GM23338 (cell line): ENCODE data around the gene ARL13B. TPM values are rescaled to one million over a fixed set of nuclear protein-coding genes. Genes with fewer than 3 reads are reported as not detected.

ENCODE experiments used
- ATAC-seq: fragments of 200-7000 bp; cut with Tn5 transposase; 3 replicates; pipeline ENCODE4 v1.9.1; 2020
- DNase-seq: peaks from one replicate; pipeline ENCODE4 v3.0.0-alpha.2; 2015; ENCODE audit warnings: low spot score
- H2AFZ ChIP-seq: fragments of 200-600 bp; sonication (generic); 2 replicates; pipeline ENCODE4 v1.8.0; 2016; ENCODE audit warnings: antibody characterized with exemption, mild to moderate bottlenecking, moderate library complexity
- H3F3A ChIP-seq: fragments of 200-600 bp; sonication (generic); replicated peaks from 2 replicates; pipeline ENCODE4 v1.8.0; 2017; ENCODE audit warnings: antibody characterized with exemption, mixed run types, low read depth
- H3K27ac ChIP-seq: fragments of 200-600 bp; sonication (generic); 2 replicates; pipeline ENCODE4 v1.6.1; 2016; ENCODE audit warnings: low read depth
- H3K27me3 ChIP-seq: fragments of 200-600 bp; sonication (generic); 2 replicates; pipeline ENCODE4 v1.8.0; 2016; ENCODE audit warnings: mild to moderate bottlenecking, mixed run types, moderate library complexity; ENCODE audit not compliant: insufficient read depth
- H3K36me3 ChIP-seq: fragments of 200-600 bp; sonication (generic); 2 replicates; pipeline ENCODE4 v1.8.0; 2016; ENCODE audit warnings: mild to moderate bottlenecking; ENCODE audit not compliant: insufficient read depth
- H3K4me1 ChIP-seq: fragments of 200-600 bp; sonication (generic); 2 replicates; pipeline ENCODE4 v1.8.0; 2016; ENCODE audit warnings: mild to moderate bottlenecking, moderate library complexity; ENCODE audit not compliant: insufficient read depth
- H3K4me2 ChIP-seq: fragments of 200-600 bp; sonication (generic); 2 replicates; pipeline ENCODE4 v1.7.1; 2017; ENCODE audit warnings: mixed run types
- H3K4me3 ChIP-seq: fragments of 200-600 bp; sonication (generic); 2 replicates; pipeline ENCODE4 v1.6.1; 2016; ENCODE audit warnings: mixed run types
- H3K79me2 ChIP-seq: fragments of 200-600 bp; sonication (generic); replicated peaks from 2 replicates; pipeline ENCODE4 v1.8.0; 2017; ENCODE audit warnings: mild to moderate bottlenecking; ENCODE audit not compliant: insufficient read depth
- H3K9me2 ChIP-seq: fragments of 200-600 bp; sonication (generic); 2 replicates; pipeline ENCODE4 v1.8.0; 2017; ENCODE audit not compliant: insufficient read depth
- H4K20me1 ChIP-seq: fragments of 200-600 bp; sonication (generic); replicated peaks from 2 replicates; pipeline ENCODE4 v1.8.0; 2017; ENCODE audit warnings: mild to moderate bottlenecking; ENCODE audit not compliant: insufficient read depth
- H3K27ac Mint-ChIP-seq: 2 replicates; pipeline ENCODE4 v1.8.0; 2020; ENCODE audit warnings: inconsistent platforms, mild to moderate bottlenecking, moderate library complexity, mixed read lengths
- H3K27me3 Mint-ChIP-seq: 3 replicates; pipeline ENCODE4 v1.8.0; 2022; ENCODE audit warnings: low read depth, mild to moderate bottlenecking, moderate library complexity, mixed read lengths, inconsistent platforms; ENCODE audit not compliant: insufficient read depth, poor library complexity
- H3K36me3 Mint-ChIP-seq: 3 replicates; pipeline ENCODE4 v1.8.0; 2021; ENCODE audit warnings: low read depth, mild to moderate bottlenecking, inconsistent platforms, moderate library complexity, mixed read lengths
- H3K4me1 Mint-ChIP-seq: 3 replicates; pipeline ENCODE4 v1.8.0; 2020; ENCODE audit warnings: mild to moderate bottlenecking, inconsistent platforms, mixed read lengths
- H3K4me3 Mint-ChIP-seq: 3 replicates; pipeline ENCODE4 v1.8.0; 2021; ENCODE audit warnings: moderate library complexity, mild to moderate bottlenecking, inconsistent platforms, mixed read lengths
- H3K9me3 Mint-ChIP-seq: 3 replicates; pipeline ENCODE4 v1.8.0; 2020; ENCODE audit warnings: moderate library complexity, mild to moderate bottlenecking, inconsistent platforms, mixed read lengths
- CREB1 ChIP-seq: fragments of 250-450 bp; sonication (Bioruptor Pico); IDR thresholded peaks from 2 replicates; pipeline ENCODE4 v1.5.0; 2020; ENCODE audit warnings: low read depth, mild to moderate bottlenecking, moderate library complexity
- EZH2 ChIP-seq: fragments of 200-600 bp; sonication (generic); IDR thresholded peaks from one replicate; pipeline ENCODE4 v1.8.0; 2017; ENCODE audit warnings: antibody characterized with exemption, mild to moderate bottlenecking, low read depth; ENCODE audit not compliant: unreplicated experiment
- EZH2phosphoT487 ChIP-seq: fragments of 200-600 bp; sonication (generic); IDR thresholded peaks from one replicate; pipeline ENCODE4 v1.8.1; 2018; ENCODE audit warnings: antibody characterized with exemption; ENCODE audit not compliant: unreplicated experiment
- POLR2AphosphoS5 ChIP-seq: IDR thresholded peaks from 2 replicates; pipeline ENCODE4 v1.6.1; 2016; ENCODE audit warnings: antibody characterized with exemption, low read depth
- STAT1 ChIP-seq: IDR thresholded peaks from one replicate; pipeline ENCODE4 v1.6.1; 2016; ENCODE audit warnings: antibody characterized with exemption; ENCODE audit not compliant: unreplicated experiment
- ZNF114 ChIP-seq: fragments of 250-450 bp; sonication (Bioruptor Pico); IDR thresholded peaks from 2 replicates; pipeline ENCODE4 v1.5.0; 2020; ENCODE audit warnings: mild to moderate bottlenecking, moderate library complexity
- ZNF331 ChIP-seq: fragments of 250-450 bp; sonication (Bioruptor Pico); IDR thresholded peaks from 2 replicates; pipeline ENCODE4 v1.5.0; 2020; ENCODE audit warnings: low read depth, mild to moderate bottlenecking, moderate library complexity
- polyA plus RNA-seq: library from polyadenylated mRNA; unstranded; fragments of >200 nt; fragmentation: Nextera tagmentation; extraction: Ambion mirVana; gene quantifications from 2 replicates; pipeline ENCODE4 v1.2.1, GENCODE V29; 2016
- total RNA-seq: library from RNA; depleted of rRNA; stranded (reverse); fragments of >200 nt; shearing (Covaris generic); gene quantifications from 2 replicates; pipeline ENCODE4 v1.2.3, GENCODE V29; 2014
- TF ChIP-seq, protein P1 (sequence below): fragments of 250-450 bp; sonication (Bioruptor Pico); IDR thresholded peaks from 2 replicates; pipeline ENCODE4 v1.5.0; 2020; ENCODE audit warnings: mild to moderate bottlenecking, moderate library complexity
- TF ChIP-seq, protein P2 (sequence below): IDR thresholded peaks from one replicate; pipeline ENCODE4 v1.6.1; 2018; ENCODE audit warnings: antibody characterized with exemption; ENCODE audit not compliant: unreplicated experiment

Gene ARL13B
- total and polyA plus RNA-seq, 2 experiments from 2014 or later, result 7.9 to 17.1 TPM

DNA sequence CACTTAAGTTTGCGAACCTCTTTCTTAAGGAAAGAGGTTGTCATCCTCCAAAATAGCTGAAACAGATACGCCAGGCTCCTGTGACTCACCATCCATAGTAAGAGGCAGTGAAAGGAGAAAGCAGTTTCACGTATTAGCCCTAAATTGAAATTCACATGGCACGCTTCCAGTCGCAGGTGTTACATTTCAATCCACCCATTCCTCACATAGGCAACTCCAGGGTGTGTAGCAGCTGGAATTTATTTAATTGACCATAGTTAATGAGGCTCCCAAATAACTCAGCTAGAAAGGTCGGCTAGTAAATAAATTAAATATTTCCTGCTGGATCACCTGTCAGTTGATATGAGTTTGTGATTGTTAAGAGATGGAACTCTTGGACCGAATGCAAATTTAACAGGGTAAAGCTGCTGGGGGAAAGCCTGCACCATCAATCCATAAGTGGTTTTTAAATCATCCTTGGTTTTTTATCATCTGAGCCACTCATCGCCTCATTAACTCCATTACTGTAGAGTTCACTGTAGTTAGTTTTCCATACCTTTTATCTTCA is 102.5 kb downstream of the ARL13B start:
- no peak overlapping the region for H3K4me3 Mint-ChIP-seq
- DNase-seq, result no peak

More for the DNA sequence above, 102.5 kb downstream of the ARL13B start:
- no peak overlapping the region for H2AFZ ChIP-seq
- Mint-ChIP-seq H3K4me1 (no peaks in the 10 kb centered on the region), H3K27me3 (no peaks in the 10 kb centered on the region), H3K36me3 (no peaks in the 10 kb centered on the region), H3K27ac (no peak overlapping the region), H3K9me3 (no peaks in the 10 kb centered on the region)
- H3K36me3 ChIP-seq, result no peaks in the 10 kb centered on the region
- no peak overlapping the region for H3K4me2 ChIP-seq
- ATAC-seq, result no peak
- H3K4me3 ChIP-seq, result no peak overlapping the region
- H4K20me1 ChIP-seq, result no peaks in the 10 kb centered on the region
- H3K79me2 ChIP-seq, result 0 out of 2 replicates have a peak, but pooled peaks cover 9% of the 10 kb centered on the region
- no peaks in the 10 kb centered on the region for H3K9me2 ChIP-seq
- no peaks in the 10 kb centered on the region for H3K27me3 ChIP-seq
- TF ChIP-seq EZH2, result no peak
- TF ChIP-seq, protein P1, sequence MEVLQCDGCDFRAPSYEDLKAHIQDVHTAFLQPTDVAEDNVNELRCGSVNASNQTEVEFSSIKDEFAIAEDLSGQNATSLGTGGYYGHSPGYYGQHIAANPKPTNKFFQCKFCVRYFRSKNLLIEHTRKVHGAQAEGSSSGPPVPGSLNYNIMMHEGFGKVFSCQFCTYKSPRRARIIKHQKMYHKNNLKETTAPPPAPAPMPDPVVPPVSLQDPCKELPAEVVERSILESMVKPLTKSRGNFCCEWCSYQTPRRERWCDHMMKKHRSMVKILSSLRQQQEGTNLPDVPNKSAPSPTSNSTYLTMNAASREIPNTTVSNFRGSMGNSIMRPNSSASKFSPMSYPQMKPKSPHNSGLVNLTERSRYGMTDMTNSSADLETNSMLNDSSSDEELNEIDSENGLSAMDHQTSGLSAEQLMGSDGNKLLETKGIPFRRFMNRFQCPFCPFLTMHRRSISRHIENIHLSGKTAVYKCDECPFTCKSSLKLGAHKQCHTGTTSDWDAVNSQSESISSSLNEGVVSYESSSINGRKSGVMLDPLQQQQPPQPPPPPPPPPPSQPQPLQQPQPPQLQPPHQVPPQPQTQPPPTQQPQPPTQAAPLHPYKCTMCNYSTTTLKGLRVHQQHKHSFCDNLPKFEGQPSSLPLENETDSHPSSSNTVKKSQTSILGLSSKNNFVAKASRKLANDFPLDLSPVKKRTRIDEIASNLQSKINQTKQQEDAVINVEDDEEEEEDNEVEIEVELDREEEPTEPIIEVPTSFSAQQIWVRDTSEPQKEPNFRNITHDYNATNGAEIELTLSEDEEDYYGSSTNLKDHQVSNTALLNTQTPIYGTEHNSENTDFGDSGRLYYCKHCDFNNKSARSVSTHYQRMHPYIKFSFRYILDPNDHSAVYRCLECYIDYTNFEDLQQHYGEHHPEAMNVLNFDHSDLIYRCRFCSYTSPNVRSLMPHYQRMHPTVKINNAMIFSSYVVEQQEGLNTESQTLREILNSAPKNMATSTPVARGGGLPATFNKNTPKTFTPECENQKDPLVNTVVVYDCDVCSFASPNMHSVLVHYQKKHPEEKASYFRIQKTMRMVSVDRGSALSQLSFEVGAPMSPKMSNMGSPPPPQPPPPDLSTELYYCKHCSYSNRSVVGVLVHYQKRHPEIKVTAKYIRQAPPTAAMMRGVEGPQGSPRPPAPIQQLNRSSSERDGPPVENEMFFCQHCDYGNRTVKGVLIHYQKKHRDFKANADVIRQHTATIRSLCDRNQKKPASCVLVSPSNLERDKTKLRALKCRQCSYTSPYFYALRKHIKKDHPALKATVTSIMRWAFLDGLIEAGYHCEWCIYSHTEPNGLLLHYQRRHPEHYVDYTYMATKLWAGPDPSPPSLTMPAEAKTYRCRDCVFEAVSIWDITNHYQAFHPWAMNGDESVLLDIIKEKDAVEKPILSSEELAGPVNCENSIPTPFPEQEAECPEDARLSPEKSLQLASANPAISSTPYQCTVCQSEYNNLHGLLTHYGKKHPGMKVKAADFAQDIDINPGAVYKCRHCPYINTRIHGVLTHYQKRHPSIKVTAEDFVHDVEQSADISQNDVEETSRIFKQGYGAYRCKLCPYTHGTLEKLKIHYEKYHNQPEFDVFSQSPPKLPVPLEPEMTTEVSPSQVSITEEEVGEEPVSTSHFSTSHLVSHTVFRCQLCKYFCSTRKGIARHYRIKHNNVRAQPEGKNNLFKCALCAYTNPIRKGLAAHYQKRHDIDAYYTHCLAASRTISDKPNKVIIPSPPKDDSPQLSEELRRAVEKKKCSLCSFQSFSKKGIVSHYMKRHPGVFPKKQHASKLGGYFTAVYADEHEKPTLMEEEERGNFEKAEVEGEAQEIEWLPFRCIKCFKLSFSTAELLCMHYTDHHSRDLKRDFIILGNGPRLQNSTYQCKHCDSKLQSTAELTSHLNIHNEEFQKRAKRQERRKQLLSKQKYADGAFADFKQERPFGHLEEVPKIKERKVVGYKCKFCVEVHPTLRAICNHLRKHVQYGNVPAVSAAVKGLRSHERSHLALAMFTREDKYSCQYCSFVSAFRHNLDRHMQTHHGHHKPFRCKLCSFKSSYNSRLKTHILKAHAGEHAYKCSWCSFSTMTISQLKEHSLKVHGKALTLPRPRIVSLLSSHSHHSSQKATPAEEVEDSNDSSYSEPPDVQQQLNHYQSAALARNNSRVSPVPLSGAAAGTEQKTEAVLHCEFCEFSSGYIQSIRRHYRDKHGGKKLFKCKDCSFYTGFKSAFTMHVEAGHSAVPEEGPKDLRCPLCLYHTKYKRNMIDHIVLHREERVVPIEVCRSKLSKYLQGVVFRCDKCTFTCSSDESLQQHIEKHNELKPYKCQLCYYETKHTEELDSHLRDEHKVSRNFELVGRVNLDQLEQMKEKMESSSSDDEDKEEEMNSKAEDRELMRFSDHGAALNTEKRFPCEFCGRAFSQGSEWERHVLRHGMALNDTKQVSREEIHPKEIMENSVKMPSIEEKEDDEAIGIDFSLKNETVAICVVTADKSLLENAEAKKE (CRISPR knock-in tag), result no peak
- no peak for TF ChIP-seq STAT1
- TF ChIP-seq EZH2phosphoT487, result no peak
- TF ChIP-seq ZNF114, result no peak
- TF ChIP-seq POLR2AphosphoS5, result no peak
- TF ChIP-seq, protein P2, sequence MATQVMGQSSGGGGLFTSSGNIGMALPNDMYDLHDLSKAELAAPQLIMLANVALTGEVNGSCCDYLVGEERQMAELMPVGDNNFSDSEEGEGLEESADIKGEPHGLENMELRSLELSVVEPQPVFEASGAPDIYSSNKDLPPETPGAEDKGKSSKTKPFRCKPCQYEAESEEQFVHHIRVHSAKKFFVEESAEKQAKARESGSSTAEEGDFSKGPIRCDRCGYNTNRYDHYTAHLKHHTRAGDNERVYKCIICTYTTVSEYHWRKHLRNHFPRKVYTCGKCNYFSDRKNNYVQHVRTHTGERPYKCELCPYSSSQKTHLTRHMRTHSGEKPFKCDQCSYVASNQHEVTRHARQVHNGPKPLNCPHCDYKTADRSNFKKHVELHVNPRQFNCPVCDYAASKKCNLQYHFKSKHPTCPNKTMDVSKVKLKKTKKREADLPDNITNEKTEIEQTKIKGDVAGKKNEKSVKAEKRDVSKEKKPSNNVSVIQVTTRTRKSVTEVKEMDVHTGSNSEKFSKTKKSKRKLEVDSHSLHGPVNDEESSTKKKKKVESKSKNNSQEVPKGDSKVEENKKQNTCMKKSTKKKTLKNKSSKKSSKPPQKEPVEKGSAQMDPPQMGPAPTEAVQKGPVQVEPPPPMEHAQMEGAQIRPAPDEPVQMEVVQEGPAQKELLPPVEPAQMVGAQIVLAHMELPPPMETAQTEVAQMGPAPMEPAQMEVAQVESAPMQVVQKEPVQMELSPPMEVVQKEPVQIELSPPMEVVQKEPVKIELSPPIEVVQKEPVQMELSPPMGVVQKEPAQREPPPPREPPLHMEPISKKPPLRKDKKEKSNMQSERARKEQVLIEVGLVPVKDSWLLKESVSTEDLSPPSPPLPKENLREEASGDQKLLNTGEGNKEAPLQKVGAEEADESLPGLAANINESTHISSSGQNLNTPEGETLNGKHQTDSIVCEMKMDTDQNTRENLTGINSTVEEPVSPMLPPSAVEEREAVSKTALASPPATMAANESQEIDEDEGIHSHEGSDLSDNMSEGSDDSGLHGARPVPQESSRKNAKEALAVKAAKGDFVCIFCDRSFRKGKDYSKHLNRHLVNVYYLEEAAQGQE, result no peak
- TF ChIP-seq CREB1 (CRISPR knock-in tag), result no peak
- no peak for TF ChIP-seq ZNF331
- H3K27ac ChIP-seq, result no peak overlapping the region
- H3F3A ChIP-seq, result no peaks in the 10 kb centered on the region
- no peaks in the 10 kb centered on the region for H3K4me1 ChIP-seq
